ENCODE results near the gene FSHR.

GRCh38 chr2:48932667-48933066, 221.6 kb downstream of the FSHR start:
- TF ChIP-seq CTCF (IDR thresholded peaks at IDR 0.05; ENCODE audit: low read depth, low read length) (no peak), MAX (IDR thresholded peaks at IDR 0.05; ENCODE audit: low read depth, low read length) (no peak), POLR2A (IDR thresholded peaks at IDR 0.05; ENCODE audit: extremely low read depth, insufficient read length) (no peak), MYC (IDR thresholded peaks at IDR 0.05; ENCODE audit: low read depth, low read length) (no peak)
